G401 (cell line): ENCODE measurements around the gene UBR7. TPM values are rescaled to one million over a fixed set of nuclear protein-coding genes. Genes with fewer than 3 reads are reported as not detected.

ENCODE experiments used
- DNase-seq: peaks from one replicate; pipeline ENCODE4 v3.0.0-alpha.2; 2015; ENCODE audit warnings: low spot score
- in situ Hi-C: cut with HindIII; loops from 2 replicates; pipeline ENCODE4 v1.10.0; 2016; ENCODE audit warnings: low sequenced_read_pairs, mixed read lengths
- total RNA-seq: library from RNA; depleted of rRNA; stranded (reverse); fragments of >200 nt; shearing (Covaris generic); gene quantifications from 2 replicates; pipeline ENCODE4 v1.2.3, GENCODE V29; 2014

UBR7 gene
- total RNA-seq, 1 experiment from 2014 or later: 31.4 TPM

DNA sequence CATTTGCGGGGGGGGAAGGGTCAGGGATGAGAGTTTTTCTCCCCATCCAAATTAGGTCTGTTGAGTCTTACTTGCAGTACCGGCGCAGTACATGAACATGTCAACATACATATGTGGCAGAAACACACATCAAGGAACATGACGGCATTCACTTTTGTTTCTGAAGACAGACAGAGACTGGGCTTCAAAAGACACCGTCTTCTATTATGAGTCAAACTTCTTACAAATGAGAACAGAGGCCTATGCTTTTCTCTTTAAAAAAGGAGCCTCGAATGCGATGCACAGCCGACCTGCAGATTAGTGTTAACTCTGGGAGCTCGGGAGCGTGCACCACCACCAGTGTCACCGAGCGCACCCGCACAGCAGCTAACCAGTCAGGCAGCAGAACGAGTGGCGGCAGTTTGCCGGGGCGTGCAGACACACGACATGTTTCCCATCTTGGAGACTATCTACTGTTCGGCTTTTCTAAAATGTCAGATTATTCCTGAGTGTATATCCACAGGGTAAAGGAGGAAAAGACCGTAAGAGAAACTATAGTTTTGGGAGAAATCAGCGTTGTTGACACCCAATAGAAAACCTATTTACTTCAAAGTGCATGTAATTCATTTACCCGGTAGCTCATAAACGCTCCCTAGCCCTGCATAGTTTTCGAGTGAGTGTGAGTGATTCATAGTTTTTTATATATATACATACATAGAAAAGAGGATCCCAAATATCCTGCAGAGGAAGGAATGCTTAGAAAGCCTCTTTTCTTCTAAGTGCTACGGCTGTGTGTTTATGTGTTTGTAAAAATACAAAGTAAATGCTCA, 33.0 kb downstream of the UBR7 start:
- DNase-seq: no peak
- in situ Hi-C loops: no loop called here

DNA sequence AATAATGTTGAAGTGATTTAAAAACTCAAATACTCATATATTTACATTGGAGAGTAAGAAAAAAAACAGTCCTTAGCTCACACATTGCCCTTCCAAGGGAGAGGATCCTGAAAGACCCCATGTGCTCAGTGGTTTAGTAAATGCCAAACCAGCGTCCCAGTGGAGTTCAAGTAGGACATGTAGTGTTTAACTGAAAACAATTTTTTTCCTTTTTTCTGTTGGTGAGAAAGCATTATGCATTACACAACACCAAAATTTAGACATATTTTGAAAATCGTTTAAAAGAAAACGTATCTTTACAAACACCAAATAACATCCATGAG, 33.6 kb downstream of the UBR7 start:
- DNase-seq: no peak
- in situ Hi-C loops: no loop called here

DNA sequence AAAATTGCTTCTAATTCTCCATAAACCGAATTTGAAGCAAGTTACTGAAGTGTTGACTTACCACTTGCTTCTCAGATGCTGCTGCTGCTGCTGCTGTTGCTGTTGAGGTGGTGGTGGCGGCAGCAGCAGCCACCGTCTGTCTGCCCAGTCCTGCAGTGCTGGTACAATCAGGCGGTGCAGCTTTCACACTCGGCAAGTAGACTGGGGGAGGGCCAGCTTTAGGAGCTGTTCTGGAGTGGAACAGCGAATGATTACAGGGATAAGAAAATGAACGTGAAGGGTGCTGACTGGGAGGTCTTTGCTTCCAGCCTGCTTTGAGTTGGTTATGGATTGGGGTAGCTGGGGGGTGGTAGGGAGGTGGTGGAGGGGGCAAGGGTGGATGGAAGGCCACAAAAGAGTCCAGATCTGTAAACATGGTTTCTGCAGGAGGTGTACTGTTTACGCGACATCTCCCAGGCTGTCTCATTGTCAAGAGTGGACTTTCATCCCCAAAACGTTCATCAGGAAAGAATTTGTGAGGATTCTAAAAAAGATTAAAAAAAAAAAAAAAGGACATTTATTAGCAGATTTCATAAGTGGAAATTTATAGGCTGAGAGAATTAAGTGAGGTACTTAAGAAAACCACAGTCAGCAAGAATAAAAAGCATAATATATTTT, 38.8 kb downstream of the UBR7 start:
- in situ Hi-C loops: no loop called here

DNA sequence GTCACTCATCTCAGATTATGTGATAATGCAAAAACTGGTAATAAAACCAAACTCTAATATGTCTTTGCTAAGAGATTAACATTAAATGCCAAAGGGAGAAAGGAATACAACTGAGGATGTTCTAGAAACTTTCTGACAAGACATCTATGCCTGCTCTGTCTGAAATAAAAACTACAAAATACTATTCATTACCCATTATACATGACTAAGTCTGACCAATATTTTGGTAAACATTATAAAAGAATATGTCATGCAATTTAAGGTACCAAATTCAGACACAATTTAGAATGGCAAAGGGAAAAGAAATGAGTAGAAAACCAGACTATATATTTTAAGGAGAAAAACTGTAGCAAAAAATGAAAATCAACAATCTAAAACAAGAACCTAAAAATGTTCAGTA, 39.5 kb downstream of the UBR7 start:
- no peak for DNase-seq
- in situ Hi-C loops: no loop called here

More for the DNA sequence above, 38.8 kb downstream of the UBR7 start:
- DNase-seq: no peak

GRCh38 chr14:93249128-93249831, 42.2 kb downstream of the UBR7 start:
- in situ Hi-C loops: no loop called here

GRCh38 chr14:93262446-93262845, 55.4 kb downstream of the UBR7 start:
- no peak for DNase-seq
- in situ Hi-C loops: loop anchor here (5.0 kb wide), 1 partner anchor 35 kb away; no protein-coding TSS in a partner anchor

More at GRCh38 chr14:93249128-93249831, 42.2 kb downstream of the UBR7 start:
- DNase-seq: no peak

- in situ Hi-C loops: loop anchor here (5.0 kb wide), 1 partner anchor 36 kb away; no protein-coding TSS in a partner anchor
These were observed 56.4 kb downstream of the UBR7 start for GRCh38 chr14:93263416-93263815.

GRCh38 chr14:93266127-93266526, 59.1 kb downstream of the UBR7 start:
- DNase-seq: no peak
- in situ Hi-C loops: no loop called here

More at GRCh38 chr14:93263416-93263815, 56.4 kb downstream of the UBR7 start:
- DNase-seq: no peak

GRCh38 chr14:93267149-93267711, 60.2 kb downstream of the UBR7 start:
- DNase-seq: no peak
- in situ Hi-C loops: no loop called here

DNA sequence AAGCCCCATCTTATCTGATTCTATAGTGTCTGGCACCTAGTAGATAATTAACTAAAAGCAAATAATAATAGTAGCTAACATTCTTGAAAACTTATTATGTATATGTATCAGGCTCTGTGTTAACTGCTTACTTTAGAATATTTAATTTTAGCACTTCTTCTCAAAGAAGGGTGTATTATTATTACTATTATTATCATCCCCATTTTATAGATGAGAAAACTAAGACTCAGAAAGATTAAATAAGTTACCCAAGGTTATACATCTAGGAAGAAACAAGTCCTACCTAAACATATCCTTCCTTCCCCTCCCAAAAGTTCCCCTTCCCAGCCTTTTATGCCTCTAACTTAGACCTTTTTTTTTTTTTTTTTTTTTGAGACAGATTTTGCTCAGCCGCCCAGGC, 61.4 kb downstream of the UBR7 start:
- DNase-seq: no peak
- in situ Hi-C loops: no loop called here

GRCh38 chr14:93269341-93270068, 62.4 kb downstream of the UBR7 start:
- no peak for DNase-seq
- in situ Hi-C loops: no loop called here

DNA sequence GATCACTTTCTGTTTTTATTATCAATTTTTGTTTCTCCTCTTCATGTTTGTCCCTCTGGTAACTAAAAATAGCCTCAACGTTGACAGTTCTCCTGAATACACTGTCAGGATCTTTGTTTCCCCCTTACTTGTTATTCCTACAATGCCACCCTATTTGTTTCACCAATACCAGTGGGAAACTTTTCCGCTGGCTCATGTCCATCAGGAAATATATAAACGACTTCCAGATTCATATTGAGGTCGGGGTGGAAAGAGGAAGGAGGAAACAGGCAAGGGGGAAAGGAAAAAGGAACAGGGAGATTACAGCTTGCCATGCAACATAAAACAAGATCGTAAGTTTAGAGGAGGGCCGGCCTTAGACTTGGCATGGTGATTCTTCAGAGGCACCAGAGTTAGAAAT, 64.1 kb downstream of the UBR7 start:
- DNase-seq: no peak
- in situ Hi-C loops: no loop called here

DNA sequence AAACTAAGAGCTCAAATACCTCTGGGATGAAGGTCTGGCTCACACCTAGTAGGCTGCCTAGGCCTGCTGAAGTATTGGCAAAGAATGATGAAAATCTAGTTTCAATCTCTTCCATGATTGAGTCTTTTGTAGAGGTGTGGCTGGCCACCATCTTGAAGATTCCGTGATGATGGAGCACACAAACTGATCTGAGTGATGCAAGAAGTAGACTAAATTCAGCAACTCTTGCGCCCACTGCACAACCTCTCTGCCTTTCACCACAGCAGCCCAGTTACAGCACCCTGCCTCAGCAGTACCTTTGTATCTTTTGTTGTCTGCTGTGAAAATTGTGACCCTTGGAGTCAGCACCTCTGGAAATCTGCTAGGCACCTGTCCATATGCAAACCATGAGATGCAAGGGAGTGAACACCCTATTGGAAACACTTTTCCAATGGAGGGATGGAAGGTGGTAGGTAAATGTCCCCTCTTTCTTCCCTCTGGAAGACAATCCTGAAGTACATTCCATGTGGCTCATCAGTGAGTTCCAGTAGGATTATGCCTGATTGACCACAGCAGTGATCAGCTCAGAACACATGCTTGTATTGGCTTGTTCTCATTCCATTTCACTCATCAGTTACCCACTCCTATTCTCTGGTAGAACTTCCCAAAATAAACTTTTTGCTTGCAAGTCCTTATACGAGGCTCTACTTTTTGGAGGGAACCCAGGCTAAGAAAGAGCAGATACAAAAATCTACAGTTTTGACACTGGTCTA, 67.2 kb downstream of the UBR7 start:
- in situ Hi-C loops: no loop called here
- DNase-seq: no peak

DNA sequence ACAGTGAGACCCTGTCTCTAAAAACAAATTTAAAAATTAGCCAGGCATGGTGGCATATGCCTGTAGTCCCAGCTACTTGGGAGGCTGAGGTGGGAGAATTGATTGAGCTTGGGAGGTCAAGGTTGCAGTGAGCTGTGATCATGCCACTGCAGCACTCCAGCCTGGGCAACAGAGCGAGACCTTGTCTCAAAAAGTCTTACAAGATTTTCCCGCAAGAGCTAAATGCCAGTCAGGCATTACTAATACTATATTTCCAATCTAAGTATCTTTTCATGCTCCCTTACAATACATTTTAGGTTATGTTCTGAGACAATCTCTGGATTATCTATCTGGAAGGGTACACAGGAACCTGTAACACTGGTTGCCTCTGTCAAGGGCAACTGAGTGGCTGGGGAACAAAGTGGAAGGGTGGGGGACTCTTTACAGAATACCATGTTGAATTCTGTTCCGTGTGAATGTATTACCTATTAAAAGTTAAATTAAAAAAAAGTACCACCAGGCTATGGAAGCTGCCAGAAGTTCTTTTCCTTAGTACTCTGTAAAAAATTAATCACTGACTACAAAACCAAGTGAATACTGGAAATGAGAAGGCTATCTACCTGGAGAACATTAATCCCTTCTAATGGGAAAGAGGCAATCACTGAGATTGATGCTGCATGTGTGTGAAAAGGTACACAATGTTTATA, 69.1 kb downstream of the UBR7 start:
- in situ Hi-C loops: no loop called here
- no peak for DNase-seq
